ENCODE results near the gene GUK1. TPM values are rescaled to one million over a fixed set of nuclear protein-coding genes. Genes with fewer than 3 reads are reported as not detected.

GUK1 gene
- total and polyA plus RNA-seq, 2 donors (not counting 1 experiment from before 2014, with no cell fraction given), result 125 to 356 TPM

- Histone ChIP-seq H3K27ac (ENCODE audit: low read length in 2 of 2) (no peak overlapping the region), H3K27me3 (replicated peaks in 1 of 4; ENCODE audit: control extremely low read depth in 1 of 4, control insufficient read depth in 3 of 4, insufficient read depth in 4 of 4, low read length in 3 of 4) (no peaks in the 10 kb centered on the region), H3K9ac (ENCODE audit: low read length) (no peak overlapping the region), H4K20me1 (ENCODE audit: control insufficient read depth, insufficient read depth, low read length, poor library complexity, severe bottlenecking) (peaks cover 12% of the 10 kb centered on the region), H3K4me3 (ENCODE audit: control extremely low read depth in 1 of 5, extremely low read depth in 1 of 5, insufficient read depth in 1 of 5, low read depth in 2 of 5, low read length in 4 of 5) (no peak overlapping the region), H3K36me3 (replicated peaks in 1 of 2; ENCODE audit: control extremely low read depth in 1 of 2, control insufficient read depth in 1 of 2, extremely low read depth in 1 of 2, insufficient read depth in 2 of 2, low read length in 1 of 2) (peaks cover 0 to 17% of the 10 kb centered on the region in 2 experiments), H3K9me3 (ENCODE audit: control extremely low read depth in 1 of 3, control insufficient read depth in 2 of 3, insufficient read depth in 1 of 3, low read length in 2 of 3) (no peaks in the 10 kb centered on the region), H2AFZ (ENCODE audit: insufficient read depth, low read depth, low read length, poor library complexity, severe bottlenecking) (no peak overlapping the region), H3K79me2 (ENCODE audit: control insufficient read depth, insufficient read depth, low read length) (peaks cover 37% of the 10 kb centered on the region), H3K4me2 (replicated peaks; ENCODE audit: low read depth, low read length, poor library complexity, severe bottlenecking) (no peak overlapping the region), H3K4me1 (ENCODE audit: control insufficient read depth in 2 of 2, insufficient read depth in 2 of 2, low read length in 2 of 2) (peaks cover 34 to 48% of the 10 kb centered on the region in 2 donors)
- Mint-ChIP-seq H3K27me3 (no peaks in the 10 kb centered on the region), H3K9me3 (ENCODE audit: insufficient read depth) (no peaks in the 10 kb centered on the region), H3K27ac (no peak overlapping the region), H3K4me1 (peaks cover 42% of the 10 kb centered on the region), H3K4me3 (peak overlapping the region; percentile 60)
- ATAC-seq (ENCODE audit: low read depth) (no peak), DNase-seq (no peak)
- intact Hi-C loops (cut with micrococcal nuclease), result loop anchor here (10.0 kb wide), 2 partner anchors 169 to 1399 kb away; partner anchors contain the start of gene NUP133
- 94% methylated on average over 8 of the region's 8 CpGs for WGBS (ENCODE audit: insufficient coverage)
- POLR2A ChIA-PET, result interaction anchor here (1.3 to 1.5 kb wide), 2 partner anchors 24 to 60 kb away, joined by 3 to 5 read pairs; partner anchors contain the start of gene ARF1
- TF ChIP-seq EZH2 (IDR thresholded peaks at IDR 0.05; ENCODE audit: borderline replicate concordance, insufficient read depth, low read depth, low read length, poor library complexity, severe bottlenecking) (no peak), CTCF (IDR thresholded peaks at IDR 0.05) (no peak)
- CTCF ChIA-PET, result interaction anchor here (1.0 kb wide), 1 partner anchor 59 kb away, joined by 4 read pairs; the partner anchor contains the start of gene IBA57
Measured at GRCh38 chr1:228105996-228106799, 33.9 kb upstream of the GUK1 start.

DNA sequence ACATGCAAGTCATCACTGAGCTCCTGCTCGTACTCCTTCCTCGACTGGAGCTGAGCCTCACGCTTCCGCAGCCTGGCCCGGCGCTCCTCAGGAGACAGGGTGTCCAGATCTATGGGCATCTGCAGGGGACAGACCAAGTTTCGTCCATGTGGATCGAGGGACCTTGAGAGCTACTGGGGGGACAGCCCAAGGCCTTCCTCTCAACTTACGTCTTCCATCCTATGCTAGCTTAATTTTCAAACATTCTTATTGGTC is 33.4 kb upstream of the GUK1 start:
- H3K4me1 ChIP-seq (ENCODE audit: control insufficient read depth in 2 of 2, insufficient read depth in 2 of 2, low read length in 2 of 2), result peaks cover 29 to 45% of the 10 kb centered on the region in 2 donors

More for the DNA sequence above, 33.4 kb upstream of the GUK1 start:
- Histone ChIP-seq H3K4me2 (replicated peaks; ENCODE audit: low read depth, low read length, poor library complexity, severe bottlenecking) (no peak overlapping the region), H3K27ac (ENCODE audit: low read length in 2 of 2) (no peak overlapping the region), H2AFZ (ENCODE audit: insufficient read depth, low read depth, low read length, poor library complexity, severe bottlenecking) (no peak overlapping the region), H3K9me3 (ENCODE audit: control extremely low read depth in 1 of 3, control insufficient read depth in 2 of 3, insufficient read depth in 1 of 3, low read length in 2 of 3) (no peaks in the 10 kb centered on the region), H4K20me1 (ENCODE audit: control insufficient read depth, insufficient read depth, low read length, poor library complexity, severe bottlenecking) (peaks cover 6% of the 10 kb centered on the region), H3K4me3 (ENCODE audit: control extremely low read depth in 1 of 5, extremely low read depth in 1 of 5, insufficient read depth in 1 of 5, low read depth in 2 of 5, low read length in 4 of 5) (no peak overlapping the region), H3K36me3 (replicated peaks in 1 of 2; ENCODE audit: control extremely low read depth in 1 of 2, control insufficient read depth in 1 of 2, extremely low read depth in 1 of 2, insufficient read depth in 2 of 2, low read length in 1 of 2) (peaks cover 0 to 17% of the 10 kb centered on the region in 2 experiments), H3K79me2 (ENCODE audit: control insufficient read depth, insufficient read depth, low read length) (peaks cover 37% of the 10 kb centered on the region), H3K27me3 (replicated peaks in 1 of 4; ENCODE audit: control extremely low read depth in 1 of 4, control insufficient read depth in 3 of 4, insufficient read depth in 4 of 4, low read length in 3 of 4) (no peaks in the 10 kb centered on the region), H3K9ac (ENCODE audit: low read length) (no peak overlapping the region)
- Mint-ChIP-seq H3K9me3 (ENCODE audit: insufficient read depth) (no peaks in the 10 kb centered on the region), H3K4me3 (peak overlapping the region; percentile 60), H3K27ac (peak overlapping the region; percentile 20), H3K4me1 (peaks cover 38% of the 10 kb centered on the region), H3K27me3 (no peaks in the 10 kb centered on the region)
- intact Hi-C loops (cut with micrococcal nuclease), result loop anchor here (10.0 kb wide), 2 partner anchors 168 to 1398 kb away; partner anchors contain the start of gene NUP133
- TF ChIP-seq EZH2 (IDR thresholded peaks at IDR 0.05; ENCODE audit: borderline replicate concordance, insufficient read depth, low read depth, low read length, poor library complexity, severe bottlenecking), result no peak
- TF ChIP-seq CTCF (IDR thresholded peaks at IDR 0.05), result no peak
- no peak for ATAC-seq (ENCODE audit: low read depth)
- no peak for DNase-seq
- CTCF ChIA-PET, result interaction anchor here (1.0 kb wide), 1 partner anchor 59 kb away, joined by 4 read pairs; the partner anchor contains the start of gene IBA57
- WGBS (ENCODE audit: insufficient coverage), result 98% methylated on average over 9 of the region's 9 CpGs
- POLR2A ChIA-PET, result no interaction called here

All from B cell (primary cell).